ENCODE measurements around the gene KRT17.
"Not testable (repeated sequence)": the region's sequence is repeated elsewhere in the genome, so short reads cannot be mapped to it uniquely, and the experiment has no call there.

KRT17 gene

DNA sequence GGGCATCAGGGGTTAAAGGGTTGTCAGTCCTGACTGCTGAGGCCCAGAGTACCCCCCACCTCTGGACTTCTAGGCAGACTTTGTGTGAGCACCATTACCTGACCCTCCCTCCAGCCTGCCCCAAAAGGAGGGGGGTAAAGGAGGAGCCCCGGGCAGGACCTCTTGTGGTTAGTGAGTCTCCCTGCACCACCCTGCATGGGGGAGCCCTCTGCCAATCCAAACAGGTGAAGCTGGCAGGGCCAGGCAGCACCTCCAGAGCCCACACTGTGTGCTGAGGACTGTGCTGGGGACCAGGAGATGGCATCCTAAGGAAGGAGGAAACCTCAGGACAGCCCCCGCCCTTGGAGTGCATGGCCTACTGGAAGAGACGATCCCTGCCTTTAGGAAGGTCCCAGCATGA lies 35.1 kb downstream of the KRT17 start:
- no peak for DNase-seq

DNA sequence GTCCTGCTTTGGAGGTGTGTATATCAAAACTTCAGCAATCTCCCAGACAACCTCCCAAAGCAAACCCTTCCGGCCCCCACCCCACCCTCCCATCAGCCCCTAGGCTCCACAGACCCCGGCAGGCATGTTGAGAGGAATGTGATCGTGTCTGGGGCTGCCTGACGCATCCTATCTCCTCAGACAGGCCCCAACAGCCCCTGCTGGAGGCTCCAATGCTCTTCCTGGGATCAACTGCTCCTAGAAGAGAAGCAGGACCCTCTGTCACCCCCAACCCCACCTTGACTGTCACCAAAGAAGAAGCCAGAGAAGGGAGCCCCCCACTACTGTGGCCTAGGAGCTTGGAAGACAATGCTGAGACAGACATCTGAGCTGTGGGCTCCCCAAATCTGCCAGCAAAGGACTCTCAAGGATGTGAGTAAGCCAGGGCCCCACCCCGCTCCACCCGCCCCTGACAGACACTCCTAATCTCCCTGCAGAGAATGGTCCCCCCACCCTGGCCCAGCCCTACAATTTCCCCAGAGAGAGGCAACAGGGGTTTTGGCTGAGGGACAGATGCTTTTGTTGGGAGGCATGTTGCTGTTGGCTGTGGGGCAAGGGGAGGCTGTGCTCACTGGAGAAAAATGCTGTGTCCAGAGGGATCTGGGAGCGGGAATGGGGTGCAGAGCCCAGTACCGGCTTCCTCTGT lies 36.1 kb downstream of the KRT17 start:
- no peak for DNase-seq

DNA sequence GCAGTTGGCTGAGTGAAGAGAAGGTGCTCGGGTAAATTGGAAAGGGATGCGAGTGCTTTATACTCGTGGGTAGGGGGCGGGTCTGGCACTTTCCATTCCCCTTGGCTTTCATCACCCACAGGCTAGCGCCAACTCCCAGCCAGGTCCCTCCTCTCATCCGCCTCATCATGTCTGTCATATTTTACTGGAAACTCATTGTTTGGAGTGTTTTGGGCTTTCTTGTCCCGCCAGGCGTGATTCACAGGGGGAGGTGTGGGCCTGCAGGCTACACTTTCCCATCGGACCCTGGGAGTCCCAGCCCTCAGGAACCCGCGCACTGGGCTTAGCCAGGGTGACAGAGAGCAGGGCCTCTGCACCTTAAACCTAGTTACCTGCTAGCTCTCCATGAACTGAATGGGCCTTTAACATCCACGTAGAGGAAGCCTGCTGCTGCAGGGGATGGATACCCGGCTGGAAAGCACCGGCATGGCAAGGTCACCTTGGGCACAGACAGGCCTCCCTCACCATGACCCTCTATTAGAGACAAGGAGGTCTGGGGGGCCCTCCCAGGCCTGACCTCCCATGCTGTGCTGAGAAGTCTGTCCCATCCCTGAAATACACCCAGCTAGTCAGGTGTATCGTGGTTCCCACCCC lies 37.4 kb downstream of the KRT17 start, which contains the start of gene KRT14:
Gene KRT14 (minus strand): TSS at position 33 of the 633 bp plus-strand sequence. CDS start 61 bp downstream, outside the sequence.
- DNase-seq, result no peak

DNA sequence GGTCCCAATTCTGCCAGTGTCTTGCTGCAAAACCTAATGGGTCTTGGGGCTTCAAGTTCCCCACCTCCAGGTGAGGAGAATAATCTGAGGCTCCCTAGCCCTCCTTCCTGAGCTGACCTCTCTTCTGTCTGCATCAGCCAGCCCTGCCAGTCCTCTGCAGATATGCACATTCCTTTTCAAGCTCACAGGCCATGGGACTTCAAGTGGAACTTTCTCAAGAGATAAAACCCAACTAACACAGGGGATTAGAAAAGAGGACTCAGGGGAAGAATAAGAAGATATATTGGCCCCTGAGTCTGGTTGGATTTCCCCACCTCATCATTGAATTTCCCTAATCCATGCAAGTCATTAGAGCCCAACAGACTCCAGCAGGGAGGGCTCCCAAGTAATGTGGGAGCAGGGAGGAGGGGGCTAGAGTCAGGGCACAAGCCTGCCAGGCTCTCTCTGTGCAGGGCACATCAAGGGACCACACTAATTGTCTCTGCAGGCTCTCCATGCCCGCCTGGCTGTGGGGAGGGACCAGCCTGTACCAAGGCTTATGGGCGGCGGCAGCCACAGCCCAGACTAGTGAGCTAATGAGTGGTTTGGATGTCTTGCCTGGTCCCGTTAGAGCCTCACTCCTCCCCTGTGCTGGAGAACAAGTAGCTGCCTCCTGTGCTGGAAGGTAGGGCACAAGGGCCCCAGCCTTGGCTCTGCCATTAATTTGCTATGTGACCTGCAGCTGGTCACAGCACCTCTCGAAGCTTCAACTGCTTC lies 38.9 kb downstream of the KRT17 start:
- no peak for DNase-seq

DNA sequence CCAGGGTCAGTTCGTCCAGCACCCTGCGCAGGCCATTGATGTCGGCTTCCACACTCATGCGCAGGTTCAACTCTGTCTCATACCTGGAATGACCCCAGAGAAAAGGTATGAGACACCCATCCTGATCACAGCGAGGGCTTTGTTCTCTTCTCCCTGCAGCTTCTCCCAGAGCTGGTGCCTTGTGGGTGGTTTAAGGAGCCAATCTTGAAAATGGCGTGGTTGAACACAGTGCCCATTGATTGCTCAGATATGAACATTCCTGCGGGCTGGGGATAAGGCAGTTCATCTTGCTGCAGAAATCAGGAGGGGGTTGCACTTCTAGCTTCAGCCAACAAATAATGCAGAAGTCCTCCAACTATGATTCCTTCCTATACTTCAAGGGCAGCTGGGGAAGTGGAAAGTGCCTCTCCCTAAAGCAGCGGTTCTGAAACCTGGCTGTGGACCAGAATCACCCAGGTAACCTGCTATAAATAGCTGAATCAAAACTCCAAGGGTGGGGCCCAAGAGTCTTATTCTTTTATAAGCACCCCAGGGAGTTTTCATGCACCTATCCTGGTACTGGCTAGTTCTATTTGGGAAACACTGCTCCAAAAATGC lies 39.9 kb downstream of the KRT17 start:
- DNase-seq, result not testable (repeated sequence)

DNA sequence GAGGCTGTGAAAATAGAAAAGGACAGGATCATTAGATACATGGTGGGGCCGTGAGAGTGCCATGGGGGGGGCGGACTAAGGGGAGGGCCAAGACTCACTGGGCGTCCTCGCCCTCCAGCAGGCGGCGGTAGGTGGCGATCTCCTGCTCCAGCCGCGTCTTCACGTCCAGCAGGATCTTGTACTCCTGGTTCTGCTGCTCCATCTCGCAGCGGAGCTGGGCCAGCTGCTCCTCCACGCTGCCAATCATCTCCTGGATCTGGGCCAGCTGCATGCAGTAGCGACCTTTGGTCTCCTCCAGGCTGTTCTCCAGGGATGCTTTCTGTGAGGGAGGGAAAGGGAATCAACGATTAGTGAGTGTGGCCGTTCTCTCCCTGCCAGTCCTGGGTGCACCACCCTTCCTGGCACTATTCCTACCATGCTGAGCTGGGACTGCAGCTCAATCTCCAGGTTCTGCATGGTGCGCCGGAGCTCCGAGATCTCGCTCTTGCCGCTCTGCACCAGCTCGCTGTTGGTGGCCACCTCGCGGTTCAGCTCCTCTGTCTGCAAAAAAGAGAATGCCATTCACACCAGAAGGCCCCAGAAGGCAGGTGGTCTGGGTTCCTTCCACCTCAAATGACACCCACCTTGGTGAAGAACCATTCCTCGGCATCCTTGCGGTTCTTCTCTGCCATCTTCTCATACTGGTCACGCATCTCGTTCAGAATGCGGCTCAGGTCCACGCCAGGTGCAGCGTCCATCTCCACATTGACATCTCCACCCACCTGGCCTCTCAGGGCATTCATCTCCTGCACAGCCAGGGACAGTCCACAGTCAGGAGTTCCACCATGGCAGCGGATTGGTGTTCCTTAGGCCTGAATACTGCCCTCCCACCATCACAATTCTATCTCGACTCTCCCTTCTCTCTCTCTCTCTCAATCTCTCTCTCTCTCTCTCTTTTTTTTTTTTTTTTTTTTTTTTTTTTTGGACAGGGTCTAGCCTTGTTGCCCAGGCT lies 40.9 kb downstream of the KRT17 start:
- no peak for DNase-seq

DNA sequence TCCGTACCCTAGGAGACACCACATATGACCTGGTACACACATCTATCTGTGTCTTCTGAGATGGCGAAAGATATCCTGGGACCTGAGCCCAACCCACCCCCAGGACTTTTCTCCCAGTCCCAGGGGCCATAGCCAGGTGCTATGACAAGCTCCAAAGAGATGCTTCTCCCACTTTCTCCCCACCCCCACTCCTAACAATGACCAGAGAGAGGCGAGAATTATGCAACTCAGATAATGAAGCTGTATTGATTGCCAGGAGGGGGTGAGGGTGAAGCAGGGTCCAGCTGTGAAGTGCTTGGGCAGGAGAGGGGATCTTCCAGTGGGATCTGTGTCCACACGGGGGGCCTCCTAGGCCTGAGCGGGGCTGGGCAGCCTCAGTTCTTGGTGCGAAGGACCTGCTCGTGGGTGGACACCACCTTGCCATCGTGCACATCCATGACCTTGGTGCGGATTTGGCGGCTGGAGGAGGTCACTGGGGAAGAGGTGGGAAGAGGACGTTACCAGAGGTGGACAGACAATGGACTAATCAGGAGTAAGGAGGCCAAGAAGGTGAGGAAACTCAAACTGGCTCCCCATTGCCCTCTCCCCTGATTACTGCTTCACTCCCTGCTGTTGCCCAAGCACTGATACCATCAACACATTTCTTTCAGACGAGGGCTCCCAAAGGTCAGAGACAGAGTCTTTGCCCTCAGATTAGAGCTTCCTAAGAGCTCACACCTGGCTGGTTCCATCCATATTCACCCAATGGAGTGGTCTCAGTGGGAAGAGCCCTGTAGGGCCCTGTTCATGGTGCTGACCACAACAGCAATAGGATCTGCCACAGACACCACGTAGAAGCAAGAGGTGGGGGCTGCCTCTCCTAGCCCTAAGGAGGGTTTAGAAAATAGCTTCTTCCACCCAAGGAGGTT lies 42.1 kb downstream of the KRT17 start:
- not testable (repeated sequence) for DNase-seq

DNA sequence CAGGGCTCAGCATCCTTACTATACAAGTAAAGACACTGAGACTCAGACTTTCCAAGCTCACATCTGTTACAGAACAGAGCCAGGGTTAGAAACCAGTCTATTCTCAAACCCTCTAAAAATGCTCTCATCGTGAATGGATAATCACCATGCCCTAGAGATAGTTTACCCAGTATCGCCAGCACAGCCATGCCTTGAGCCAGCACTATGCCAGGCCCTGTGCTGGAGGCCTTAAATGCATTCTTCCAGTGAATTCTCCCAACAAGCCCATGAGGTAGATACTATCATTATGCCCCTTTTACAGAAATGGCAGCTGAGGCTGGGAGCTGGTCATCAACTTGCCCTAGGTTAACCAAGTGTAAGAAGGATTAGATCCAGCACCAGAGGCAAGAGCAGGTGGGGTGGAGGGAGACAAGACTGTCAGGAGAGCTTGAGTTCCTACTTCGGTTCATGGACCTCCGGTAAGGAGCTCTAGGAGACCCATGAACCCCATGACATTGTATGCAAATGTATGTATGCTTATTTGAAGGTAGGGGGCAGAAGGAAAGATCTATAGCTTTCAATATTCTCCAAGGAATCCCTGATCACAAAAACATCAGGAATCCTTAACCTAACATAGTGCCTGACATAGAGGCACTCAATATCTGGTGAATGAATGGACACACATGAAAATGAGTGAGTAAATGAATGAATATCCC lies 42.9 kb downstream of the KRT17 start:
- no peak for DNase-seq

DNA sequence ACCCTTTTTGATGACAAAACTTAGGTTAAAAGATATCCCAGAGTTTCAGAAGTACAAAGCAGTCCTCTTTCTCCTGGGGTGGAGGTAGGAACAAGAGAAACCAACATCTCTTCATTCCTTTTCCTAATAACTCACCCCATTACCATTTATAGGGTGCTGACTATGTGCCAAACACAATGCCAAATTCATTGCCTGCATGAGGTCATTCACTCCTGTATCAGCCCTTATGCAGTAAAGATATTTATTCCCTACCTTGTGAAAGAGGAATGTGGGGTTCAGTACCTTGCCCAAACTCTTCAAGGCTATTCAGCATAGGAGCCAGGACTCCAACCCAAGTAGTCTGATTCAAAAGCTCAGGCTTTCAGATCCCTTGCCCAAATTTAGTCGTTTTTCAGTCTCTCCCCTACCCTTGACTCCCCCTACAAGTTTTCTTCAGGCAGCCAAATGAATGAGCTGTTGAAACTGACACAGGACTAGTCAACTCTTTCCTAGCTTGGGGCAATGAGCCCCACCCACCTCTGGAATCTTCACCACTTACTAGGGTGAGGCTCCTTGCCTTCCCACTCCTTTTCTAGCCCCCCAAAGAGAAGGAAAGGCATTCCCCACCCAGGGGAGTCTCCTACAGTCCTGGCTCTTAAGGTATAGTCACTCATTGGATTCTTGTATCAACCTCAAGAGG lies 43.5 kb downstream of the KRT17 start:
- DNase-seq, result no peak

DNA sequence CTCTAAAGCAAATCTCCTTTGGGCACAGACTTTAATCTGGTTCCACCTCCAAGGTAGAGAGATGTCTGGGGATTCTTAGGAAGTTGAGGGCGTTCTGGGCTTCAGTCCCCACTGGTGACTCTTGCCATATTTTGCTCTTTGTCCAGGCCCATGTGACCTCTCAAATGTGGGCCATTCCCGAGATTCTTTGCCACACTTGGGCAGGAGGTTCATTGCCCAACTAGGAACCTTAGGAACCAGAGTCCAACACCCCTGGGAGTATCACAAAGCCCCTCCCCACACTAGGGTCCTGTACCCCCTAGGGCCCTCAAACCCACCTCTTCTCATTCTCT lies 44.2 kb downstream of the KRT17 start:
- DNase-seq, result no peak

DNA sequence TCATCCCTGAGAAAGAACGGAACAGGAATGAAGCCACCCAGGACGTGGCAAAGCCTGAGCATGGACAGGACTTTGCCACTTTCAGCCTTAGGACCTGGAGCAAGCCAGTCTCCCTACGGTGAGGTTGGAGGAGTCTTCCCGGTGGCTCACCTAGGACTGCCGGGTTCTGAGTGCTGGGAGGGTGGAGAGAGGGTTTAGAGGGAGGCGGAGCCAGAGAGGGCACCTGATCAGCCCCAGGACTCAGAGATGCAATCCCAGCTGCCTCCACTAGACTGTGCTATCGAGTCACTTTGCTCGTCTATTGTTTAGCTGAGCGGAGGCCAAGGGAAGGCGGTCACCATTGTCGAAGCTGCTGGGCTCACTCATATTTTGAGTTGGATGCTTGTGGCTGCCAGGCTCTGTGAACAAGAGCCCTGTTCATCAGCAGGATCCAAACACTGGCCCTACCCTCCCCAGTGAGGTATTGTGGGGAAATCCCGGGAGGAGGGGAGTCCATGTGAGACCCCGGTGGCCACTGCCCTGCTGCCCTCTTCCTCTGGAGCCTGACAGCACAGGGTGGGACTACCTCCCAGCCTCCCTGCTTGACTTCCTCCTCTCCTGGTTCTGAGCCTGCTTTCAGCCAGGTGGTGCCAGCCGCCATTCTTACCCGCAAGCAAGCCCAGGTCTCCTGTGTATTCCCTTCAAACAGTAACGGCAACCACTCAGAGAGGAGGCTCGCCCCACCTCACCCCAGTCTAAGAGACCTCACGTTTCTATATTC lies 44.7 kb downstream of the KRT17 start:
- DNase-seq, result peak; percentile 60

DNA sequence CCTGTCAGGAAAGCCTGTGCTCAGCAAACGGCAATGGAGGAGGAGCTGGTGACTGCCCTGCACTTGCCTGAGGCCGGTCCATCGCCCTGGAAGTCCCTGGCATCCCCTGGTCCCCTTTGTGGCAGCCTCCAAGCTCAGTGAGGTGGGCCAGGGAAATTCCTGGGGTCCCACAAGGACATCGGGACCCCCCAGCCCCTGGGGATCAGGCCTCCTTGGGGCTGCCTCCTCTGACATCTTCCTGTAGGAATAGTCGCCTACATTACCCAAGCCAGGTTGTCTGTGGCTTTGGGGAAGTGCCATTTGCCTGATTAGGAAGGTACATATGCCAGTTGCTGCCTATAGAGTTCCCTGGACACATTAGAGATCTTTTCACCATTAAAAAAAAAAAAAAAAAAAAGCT lies 45.4 kb downstream of the KRT17 start:
- no peak for DNase-seq

DNA sequence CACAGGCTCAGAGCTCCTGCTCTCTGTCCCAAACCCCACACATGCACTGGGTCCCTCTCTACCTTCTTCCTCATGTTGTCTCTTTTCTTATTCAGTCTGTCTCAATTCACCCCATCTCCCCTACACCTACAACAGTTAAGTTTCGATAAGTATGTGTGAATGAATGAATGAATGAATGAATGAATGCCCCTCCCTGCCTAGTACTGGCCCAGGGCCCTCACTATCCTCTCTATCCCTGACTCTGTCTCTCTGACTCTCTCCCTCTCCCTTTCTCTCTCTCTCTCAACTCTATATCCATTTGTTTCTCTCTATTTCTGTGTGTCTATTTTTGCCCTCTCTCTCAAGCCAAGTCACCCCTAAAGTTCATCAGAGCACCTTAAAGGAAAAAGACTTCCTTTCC lies 45.8 kb downstream of the KRT17 start:
- no peak for DNase-seq

DNA sequence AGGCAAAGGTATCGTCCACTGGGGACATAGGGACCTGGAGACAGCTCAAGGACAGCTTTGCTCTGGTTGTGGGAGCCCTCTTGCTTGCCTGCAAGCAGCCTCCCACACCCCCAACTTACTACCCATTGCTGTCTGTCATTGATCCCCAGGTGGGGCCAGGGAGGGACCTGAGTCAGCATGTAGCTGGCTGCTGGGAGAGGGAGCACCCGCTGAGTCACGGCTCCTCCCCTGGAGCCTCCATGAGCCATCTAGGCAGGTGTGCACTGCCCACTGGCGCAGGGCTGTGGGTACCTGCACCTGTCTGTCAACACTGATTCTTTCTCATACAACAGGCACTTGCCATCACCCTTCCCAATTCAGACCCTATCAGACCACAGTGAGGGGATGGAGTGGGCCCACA lies 47.6 kb downstream of the KRT17 start:
- not testable (repeated sequence) for DNase-seq

DNA sequence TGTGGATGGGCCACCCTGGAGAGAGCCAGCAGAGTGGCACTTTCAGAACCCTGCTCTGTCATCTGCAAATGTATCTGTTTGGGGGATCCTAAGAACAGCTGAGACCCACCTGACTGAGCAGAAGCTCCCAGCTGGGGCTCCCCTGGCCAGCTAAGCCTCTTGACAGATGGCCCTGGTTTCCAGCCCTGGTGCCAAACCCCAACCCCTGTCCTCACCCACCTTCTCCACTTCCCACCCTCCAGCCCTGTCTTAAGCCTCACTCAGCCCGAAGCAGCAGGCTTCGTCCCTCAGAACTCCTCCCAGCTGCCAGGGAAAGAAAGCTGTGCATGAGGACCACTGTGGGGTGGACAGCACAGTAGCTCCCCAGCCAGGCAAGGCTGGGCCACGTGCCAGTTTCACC lies 49.0 kb downstream of the KRT17 start:
- no peak for DNase-seq

DNA sequence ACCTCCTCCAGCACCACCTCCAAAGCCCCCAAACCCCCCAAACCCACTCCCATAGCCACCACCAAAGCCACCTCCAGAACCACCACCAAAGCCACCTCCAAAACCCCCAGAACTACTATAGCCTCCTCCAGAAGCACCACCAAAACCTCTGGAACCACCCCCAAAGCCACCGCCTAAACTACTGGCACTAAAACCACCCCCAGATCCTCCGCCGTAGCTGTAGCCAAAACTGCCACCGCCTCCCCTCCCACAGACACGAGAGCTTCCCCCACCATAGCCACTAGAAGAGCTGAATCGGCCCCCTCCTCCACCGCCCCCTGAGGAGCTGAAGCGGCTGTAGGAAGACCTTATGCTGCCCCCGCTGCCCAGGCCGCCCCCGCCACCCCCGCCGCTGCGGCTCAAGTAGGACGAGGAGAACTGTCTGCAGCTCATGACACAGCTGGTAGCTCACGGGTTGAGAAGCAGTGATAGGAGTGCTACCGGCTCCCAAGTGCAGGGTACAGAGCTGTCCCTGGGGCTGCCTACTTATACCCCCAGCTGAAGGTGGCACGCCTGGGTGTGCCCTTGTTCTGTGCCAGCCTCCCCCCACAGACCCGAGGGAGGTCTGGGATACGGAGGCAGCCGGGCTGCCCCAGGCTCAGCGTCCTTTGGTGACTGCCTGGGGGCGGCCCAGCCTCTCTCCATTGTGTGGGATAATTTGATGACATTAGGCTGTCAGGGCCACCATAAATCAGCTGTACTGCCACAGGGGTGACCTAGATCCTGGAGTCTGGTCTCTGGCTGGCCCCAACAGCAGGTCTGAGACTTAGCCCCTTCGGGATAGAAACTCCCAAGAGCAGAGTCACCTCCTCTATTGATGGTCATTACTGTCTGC lies 52.6 kb downstream of the KRT17 start, which contains the start of gene KRT9:
Gene KRT9 (minus strand): TSS at position 499 of the 874 bp plus-strand sequence. CDS start 67 bp downstream, at position 432.
- no peak for DNase-seq
